G401.6 (cell line): Measurements from ENCODE around the gene DDX39B.
"Not testable (repeated sequence)": the region's sequence is repeated elsewhere in the genome, so short reads cannot be mapped to it uniquely, and the experiment has no call there.

Experiments
- FAIRE-seq: peaks from 2 replicates; lab custom pipeline; 2012; peaks lifted over from hg19 to GRCh38; lab: Jason Lieb, UNC

The DDX39B gene

DNA sequence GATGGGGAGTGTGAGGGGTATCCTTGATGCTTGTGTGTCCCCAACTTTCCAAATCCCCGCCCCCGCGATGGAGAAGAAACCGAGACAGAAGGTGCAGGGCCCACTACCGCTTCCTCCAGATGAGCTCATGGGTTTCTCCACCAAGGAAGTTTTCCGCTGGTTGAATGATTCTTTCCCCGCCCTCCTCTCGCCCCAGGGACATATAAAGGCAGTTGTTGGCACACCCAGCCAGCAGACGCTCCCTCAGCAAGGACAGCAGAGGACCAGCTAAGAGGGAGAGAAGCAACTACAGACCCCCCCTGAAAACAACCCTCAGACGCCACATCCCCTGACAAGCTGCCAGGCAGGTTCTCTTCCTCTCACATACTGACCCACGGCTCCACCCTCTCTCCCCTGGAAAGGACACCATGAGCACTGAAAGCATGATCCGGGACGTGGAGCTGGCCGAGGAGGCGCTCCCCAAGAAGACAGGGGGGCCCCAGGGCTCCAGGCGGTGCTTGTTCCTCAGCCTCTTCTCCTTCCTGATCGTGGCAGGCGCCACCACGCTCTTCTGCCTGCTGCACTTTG lies 33.6 kb upstream of the DDX39B start, which contains the start of gene TNF:
Gene TNF (plus strand): TSS at position 231 of the 567 bp plus-strand sequence. CDS start 177 bp downstream, at position 408.
- no peak for FAIRE-seq

DNA sequence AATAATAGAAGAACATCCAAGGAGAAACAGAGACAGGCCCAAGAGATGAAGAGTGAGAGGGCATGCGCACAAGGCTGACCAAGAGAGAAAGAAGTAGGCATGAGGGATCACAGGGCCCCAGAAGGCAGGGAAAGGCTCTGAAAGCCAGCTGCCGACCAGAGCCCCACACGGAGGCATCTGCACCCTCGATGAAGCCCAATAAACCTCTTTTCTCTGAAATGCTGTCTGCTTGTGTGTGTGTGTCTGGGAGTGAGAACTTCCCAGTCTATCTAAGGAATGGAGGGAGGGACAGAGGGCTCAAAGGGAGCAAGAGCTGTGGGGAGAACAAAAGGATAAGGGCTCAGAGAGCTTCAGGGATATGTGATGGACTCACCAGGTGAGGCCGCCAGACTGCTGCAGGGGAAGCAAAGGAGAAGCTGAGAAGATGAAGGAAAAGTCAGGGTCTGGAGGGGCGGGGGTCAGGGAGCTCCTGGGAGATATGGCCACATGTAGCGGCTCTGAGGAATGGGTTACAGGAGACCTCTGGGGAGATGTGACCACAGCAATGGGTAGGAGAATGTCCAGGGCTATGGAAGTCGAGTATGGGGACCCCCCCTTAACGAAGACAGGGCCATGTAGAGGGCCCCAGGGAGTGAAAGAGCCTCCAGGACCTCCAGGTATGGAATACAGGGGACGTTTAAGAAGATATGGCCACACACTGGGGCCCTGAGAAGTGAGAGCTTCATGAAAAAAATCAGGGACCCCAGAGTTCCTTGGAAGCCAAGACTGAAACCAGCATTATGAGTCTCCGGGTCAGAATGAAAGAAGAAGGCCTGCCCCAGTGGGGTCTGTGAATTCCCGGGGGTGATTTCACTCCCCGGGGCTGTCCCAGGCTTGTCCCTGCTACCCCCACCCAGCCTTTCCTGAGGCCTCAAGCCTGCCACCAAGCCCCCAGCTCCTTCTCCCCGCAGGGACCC lies 32.6 kb upstream of the DDX39B start:
- no peak for FAIRE-seq

DNA sequence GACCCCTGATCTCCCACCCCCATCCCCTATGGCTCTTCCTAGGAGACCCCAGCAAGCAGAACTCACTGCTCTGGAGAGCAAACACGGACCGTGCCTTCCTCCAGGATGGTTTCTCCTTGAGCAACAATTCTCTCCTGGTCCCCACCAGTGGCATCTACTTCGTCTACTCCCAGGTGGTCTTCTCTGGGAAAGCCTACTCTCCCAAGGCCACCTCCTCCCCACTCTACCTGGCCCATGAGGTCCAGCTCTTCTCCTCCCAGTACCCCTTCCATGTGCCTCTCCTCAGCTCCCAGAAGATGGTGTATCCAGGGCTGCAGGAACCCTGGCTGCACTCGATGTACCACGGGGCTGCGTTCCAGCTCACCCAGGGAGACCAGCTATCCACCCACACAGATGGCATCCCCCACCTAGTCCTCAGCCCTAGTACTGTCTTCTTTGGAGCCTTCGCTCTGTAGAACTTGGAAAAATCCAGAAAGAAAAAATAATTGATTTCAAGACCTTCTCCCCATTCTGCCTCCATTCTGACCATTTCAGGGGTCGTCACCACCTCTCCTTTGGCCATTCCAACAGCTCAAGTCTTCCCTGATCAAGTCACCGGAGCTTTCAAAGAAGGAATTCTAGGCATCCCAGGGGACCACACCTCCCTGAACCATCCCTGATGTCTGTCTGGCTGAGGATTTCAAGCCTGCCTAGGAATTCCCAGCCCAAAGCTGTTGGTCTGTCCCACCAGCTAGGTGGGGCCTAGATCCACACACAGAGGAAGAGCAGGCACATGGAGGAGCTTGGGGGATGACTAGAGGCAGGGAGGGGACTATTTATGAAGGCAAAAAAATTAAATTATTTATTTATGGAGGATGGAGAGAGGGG lies 31.7 kb upstream of the DDX39B start:
- no peak for FAIRE-seq

GRCh38 chr6:31572041-31572911 lies 30.5 kb upstream of the DDX39B start, which contains the start of gene LTA:
Gene LTA (plus strand): TSS chr6:31572289. CDS start chr6:31572743, 454 bp downstream.
- FAIRE-seq, result no peak

- FAIRE-seq, result no peak
These were observed 28.2 kb upstream of the DDX39B start for GRCh38 chr6:31569861-31570536.

- no peak for FAIRE-seq
These were observed 26.7 kb upstream of the DDX39B start for GRCh38 chr6:31568537-31568961.

DNA sequence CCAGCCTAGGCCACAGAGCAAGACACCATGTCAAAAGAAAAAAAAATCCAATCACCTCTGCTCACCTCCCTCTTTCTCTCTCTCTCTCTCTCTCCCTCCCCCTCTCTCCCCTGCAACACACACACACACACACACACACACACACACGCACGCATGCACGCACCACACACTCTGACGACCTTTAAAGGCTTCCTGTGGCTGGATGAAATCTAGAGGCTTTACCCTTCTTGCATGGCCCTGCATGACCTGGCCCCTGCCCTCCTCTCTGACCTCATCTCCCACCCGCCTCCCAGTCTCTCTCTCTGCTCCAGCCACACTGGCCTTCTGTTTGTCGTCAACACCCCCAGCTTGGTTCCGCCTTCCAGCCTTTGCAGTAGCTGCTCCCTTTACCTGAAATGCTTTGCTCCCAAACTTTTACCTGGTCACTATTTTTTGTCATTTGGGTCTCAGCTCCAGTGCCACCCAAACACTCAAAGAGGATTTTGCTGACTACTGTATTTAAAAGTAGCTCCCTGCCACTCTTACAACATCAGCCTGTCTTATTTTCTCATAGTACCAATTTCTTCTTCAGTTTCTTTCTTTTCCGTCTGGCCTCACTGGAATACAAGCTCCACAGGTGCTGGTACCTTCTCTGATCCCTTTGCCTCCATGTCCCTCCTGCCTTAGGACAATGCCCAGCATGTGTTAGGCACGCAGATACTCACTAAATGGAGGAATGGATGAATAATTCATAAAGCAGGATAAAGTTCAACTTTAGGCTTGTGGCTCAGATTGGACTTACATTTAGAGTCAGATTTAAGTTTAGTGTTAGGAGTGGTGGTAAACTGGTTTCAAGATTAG lies 25.9 kb upstream of the DDX39B start:
- no peak for FAIRE-seq

GRCh38 chr6:31560697-31561058 lies 18.9 kb upstream of the DDX39B start:
- FAIRE-seq, result no peak

DNA sequence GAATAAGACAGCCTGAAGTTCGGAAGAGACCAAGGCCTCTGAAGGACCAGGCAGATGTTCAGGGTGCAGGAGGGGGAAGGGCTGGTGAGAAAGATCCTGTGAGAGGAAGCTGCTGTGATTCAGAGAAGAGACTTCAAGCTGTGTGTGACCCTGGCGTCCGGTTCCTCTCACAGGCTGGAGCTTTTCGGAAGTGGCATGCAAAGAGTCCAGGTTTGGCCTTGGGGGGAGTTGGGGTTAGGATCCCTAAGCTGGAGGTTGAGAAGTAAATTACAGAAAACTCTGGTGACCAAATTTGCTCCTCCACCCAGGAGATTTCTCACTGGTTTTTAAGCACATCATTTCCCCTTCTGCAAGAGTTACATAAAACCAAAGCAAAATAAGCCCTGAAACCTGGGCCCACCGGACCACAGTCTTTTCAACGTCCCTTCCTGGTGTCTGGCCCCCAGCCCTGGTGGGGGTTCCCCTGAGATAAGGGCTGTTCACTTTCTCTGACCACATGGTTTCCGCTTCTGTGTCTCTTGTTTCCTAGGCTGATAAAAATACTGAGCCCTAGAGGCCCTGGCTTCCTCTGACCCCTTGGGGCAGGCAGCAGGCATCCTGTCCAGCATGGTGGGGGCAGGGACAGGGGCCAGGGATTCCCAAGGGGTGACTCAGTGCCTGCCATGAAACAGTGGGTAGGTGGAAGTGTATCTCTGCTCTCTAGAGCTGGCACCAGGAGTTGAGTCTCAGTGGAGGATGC lies 18.3 kb upstream of the DDX39B start:
- FAIRE-seq, result no peak

DNA sequence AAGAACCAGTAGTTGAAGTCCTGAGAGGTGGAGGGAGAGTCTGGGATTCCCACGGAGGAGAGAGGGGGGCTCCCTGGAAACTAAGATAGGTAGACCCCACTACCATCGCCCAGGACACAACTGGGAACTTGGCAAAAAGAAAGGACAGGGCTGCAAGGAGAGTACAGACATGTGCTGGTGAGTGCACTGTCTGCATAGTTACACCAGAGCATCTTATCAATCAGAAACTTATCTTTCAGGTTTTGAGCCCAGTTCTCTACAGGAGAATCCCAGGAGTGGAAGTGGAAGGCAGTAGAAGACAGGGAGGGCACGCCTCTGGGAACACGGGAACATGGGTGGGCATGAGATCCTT lies 17.8 kb upstream of the DDX39B start:
- no peak for FAIRE-seq

DNA sequence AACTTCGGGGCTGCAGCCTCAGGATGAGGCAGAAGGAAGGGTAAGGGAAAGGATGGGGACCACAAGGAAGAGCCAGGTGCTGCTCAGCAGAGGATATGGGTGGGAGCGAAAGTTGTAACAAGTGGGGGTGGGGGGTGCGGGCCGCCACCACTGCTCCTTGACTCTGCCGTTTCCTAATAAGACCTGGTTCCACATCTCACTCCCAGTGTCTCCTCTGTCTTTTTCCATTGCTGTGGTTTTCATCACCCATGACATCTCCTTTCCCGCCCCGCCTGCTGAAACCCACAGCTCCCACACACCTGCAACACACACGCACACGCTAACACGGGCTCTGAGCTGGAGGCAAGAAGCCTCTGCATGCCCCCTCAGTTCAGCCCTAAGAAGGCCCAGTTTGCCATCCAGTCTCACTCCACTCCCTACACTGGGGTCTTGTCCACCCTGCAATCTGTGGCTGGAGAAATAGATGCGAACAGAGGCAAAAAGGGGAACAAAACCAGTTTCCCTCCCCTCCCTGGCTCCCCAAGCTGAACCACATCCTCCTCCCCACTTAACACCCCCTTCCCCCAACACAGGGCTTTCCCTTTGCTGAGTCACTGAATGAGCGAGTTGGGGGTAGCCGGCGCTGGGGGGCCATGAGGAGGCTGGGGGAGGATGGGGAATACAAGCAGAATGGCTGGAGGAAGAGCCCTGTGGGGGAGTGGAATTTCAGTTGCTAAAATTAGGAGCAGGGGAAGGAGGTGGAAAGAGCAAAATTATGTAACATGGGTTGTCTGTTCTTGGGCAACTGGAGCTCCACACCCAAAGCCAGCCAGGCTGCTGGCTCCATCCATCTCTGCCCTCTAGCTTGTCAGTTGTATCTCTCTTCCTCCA lies 17.1 kb upstream of the DDX39B start:
- no peak for FAIRE-seq

- no peak for FAIRE-seq
These were observed 16.5 kb upstream of the DDX39B start for GRCh38 chr6:31558318-31558625.

GRCh38 chr6:31557443-31558317 lies 15.9 kb upstream of the DDX39B start:
- no peak for FAIRE-seq

- FAIRE-seq, result no peak
These were observed 14.5 kb upstream of the DDX39B start for GRCh38 chr6:31556307-31556706.

GRCh38 chr6:31551371-31551770 lies 9.6 kb upstream of the DDX39B start:
- FAIRE-seq, result not testable (repeated sequence)

GRCh38 chr6:31548544-31548873 lies 6.7 kb upstream of the DDX39B start:
- no peak for FAIRE-seq

DNA sequence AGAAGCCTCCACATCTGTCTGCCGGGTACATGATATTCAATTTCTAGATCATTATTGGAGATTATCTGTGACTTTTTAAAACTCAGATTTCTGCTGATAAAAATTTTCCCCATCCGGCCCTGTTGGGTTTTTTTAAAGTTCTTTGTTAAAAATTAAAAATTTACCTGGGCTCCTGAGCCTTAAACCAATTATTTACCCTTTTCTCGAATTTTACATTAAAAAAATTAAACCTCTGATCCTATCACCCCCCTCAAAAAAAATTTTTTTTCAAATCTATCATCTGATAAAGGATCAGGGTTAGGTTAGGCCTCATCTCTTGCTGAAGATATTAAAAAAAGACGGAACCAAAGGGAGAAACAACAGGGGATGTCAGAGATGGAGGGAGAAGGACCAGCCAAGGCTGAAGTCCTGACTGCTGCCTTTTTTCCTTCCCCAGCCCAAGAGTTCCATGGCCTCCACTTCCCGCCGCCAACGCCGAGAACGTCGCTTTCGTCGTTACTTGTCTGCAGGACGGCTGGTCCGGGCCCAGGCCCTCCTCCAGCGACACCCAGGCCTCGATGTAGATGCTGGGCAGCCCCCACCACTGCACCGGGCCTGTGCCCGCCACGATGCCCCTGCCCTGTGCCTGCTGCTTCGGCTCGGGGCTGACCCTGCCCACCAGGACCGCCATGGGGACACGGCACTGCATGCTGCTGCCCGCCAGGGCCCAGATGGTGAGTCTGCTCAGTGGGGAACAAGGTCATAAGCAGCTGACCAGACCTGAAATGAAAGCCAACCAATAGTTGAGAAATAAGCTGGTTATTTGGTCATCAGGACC lies 6.1 kb upstream of the DDX39B start:
- FAIRE-seq, result no peak
